Measurements from ENCODE around the gene MAGI1.

MAGI1 gene

GRCh38 chr3:66037986-66038369 is 740 bp downstream of the MAGI1 start:
- no peaks in the 10 kb centered on the region for H4K20me1 ChIP-seq (ENCODE audit: insufficient read depth, low read length, poor library complexity, severe bottlenecking)
- H3K4me3 ChIP-seq (ENCODE audit: low read length, poor library complexity, severe bottlenecking) = peak overlapping the region; percentile 82
- H3K9ac ChIP-seq (ENCODE audit: low read depth, low read length, poor library complexity, severe bottlenecking) = peak overlapping the region; percentile 74
- no peaks in the 10 kb centered on the region for H3K36me3 ChIP-seq (ENCODE audit: insufficient read depth, low read length)
- TF ChIP-seq CTCF (conservative IDR thresholded peaks at IDR 0.05; ENCODE audit: low read length) (no peak), EZH2phosphoT487 (IDR thresholded peaks at IDR 0.05; ENCODE audit: borderline replicate concordance) (no peak)
- peak overlapping the region; percentile 62 for H3K4me2 ChIP-seq (ENCODE audit: low read depth, low read length, poor library complexity, severe bottlenecking)
- no peaks in the 10 kb centered on the region for H3K9me3 ChIP-seq (ENCODE audit: insufficient read depth, low read depth, low read length)
- peaks cover 11% of the 10 kb centered on the region; the same call in 1 of the 2 replicates for H3K79me2 ChIP-seq (ENCODE audit: insufficient read depth, low read length)
- peak overlapping the region; percentile 94 for H2AFZ ChIP-seq (ENCODE audit: low read length)
- no peaks in the 10 kb centered on the region for H3K27me3 ChIP-seq (ENCODE audit: insufficient read depth, low read length, poor library complexity, severe bottlenecking)
- H3F3A ChIP-seq (ENCODE audit: low read depth) = no peaks in the 10 kb centered on the region
- H3K4me1 ChIP-seq (ENCODE audit: insufficient read depth, low read length, poor library complexity, severe bottlenecking) = peaks cover 20% of the 10 kb centered on the region
- H3K9me2 ChIP-seq (replicated peaks; ENCODE audit: low read depth, low read length) = no peaks in the 10 kb centered on the region

- Histone ChIP-seq H3K4me1 (ENCODE audit: insufficient read depth, low read length, poor library complexity, severe bottlenecking) (peaks cover 20% of the 10 kb centered on the region), H4K20me1 (ENCODE audit: insufficient read depth, low read length, poor library complexity, severe bottlenecking) (no peaks in the 10 kb centered on the region), H3F3A (ENCODE audit: low read depth) (no peaks in the 10 kb centered on the region), H3K27me3 (ENCODE audit: insufficient read depth, low read length, poor library complexity, severe bottlenecking) (no peaks in the 10 kb centered on the region), H3K9ac (ENCODE audit: low read depth, low read length, poor library complexity, severe bottlenecking) (peak overlapping the region; percentile 74), H3K36me3 (ENCODE audit: insufficient read depth, low read length) (no peaks in the 10 kb centered on the region), H3K9me2 (replicated peaks; ENCODE audit: low read depth, low read length) (no peaks in the 10 kb centered on the region), H3K4me2 (ENCODE audit: low read depth, low read length, poor library complexity, severe bottlenecking) (peak overlapping the region; percentile 62), H3K4me3 (ENCODE audit: low read length, poor library complexity, severe bottlenecking) (peak overlapping the region; percentile 82), H3K79me2 (ENCODE audit: insufficient read depth, low read length) (peaks cover 11% of the 10 kb centered on the region; the same call in 1 of the 2 replicates), H2AFZ (ENCODE audit: low read length) (no peak overlapping the region; the same call in 1 of the 2 replicates), H3K9me3 (ENCODE audit: insufficient read depth, low read depth, low read length) (no peaks in the 10 kb centered on the region)
- TF ChIP-seq CTCF (conservative IDR thresholded peaks at IDR 0.05; ENCODE audit: low read length) (no peak), EZH2phosphoT487 (IDR thresholded peaks at IDR 0.05; ENCODE audit: borderline replicate concordance) (no peak)
Observed at GRCh38 chr3:66037330-66037985, 1.3 kb downstream of the MAGI1 start.

GRCh38 chr3:66036586-66037148 is 2.1 kb downstream of the MAGI1 start:
- H4K20me1 ChIP-seq (ENCODE audit: insufficient read depth, low read length, poor library complexity, severe bottlenecking) = no peaks in the 10 kb centered on the region
- H3K9me2 ChIP-seq (replicated peaks; ENCODE audit: low read depth, low read length) = no peaks in the 10 kb centered on the region
- peaks cover 11% of the 10 kb centered on the region; the same call in 1 of the 2 replicates for H3K79me2 ChIP-seq (ENCODE audit: insufficient read depth, low read length)
- H3K27me3 ChIP-seq (ENCODE audit: insufficient read depth, low read length, poor library complexity, severe bottlenecking) = no peaks in the 10 kb centered on the region
- no peaks in the 10 kb centered on the region for H3F3A ChIP-seq (ENCODE audit: low read depth)
- H2AFZ ChIP-seq (ENCODE audit: low read length) = no peak overlapping the region
- H3K36me3 ChIP-seq (ENCODE audit: insufficient read depth, low read length) = no peaks in the 10 kb centered on the region
- H3K4me2 ChIP-seq (ENCODE audit: low read depth, low read length, poor library complexity, severe bottlenecking) = peak overlapping the region; percentile 62
- peak overlapping the region; percentile 82 for H3K4me3 ChIP-seq (ENCODE audit: low read length, poor library complexity, severe bottlenecking)
- peak overlapping the region; percentile 74 for H3K9ac ChIP-seq (ENCODE audit: low read depth, low read length, poor library complexity, severe bottlenecking)
- H3K4me1 ChIP-seq (ENCODE audit: insufficient read depth, low read length, poor library complexity, severe bottlenecking) = peaks cover 20% of the 10 kb centered on the region
- H3K9me3 ChIP-seq (ENCODE audit: insufficient read depth, low read depth, low read length) = no peaks in the 10 kb centered on the region
- no peak for TF ChIP-seq CTCF (conservative IDR thresholded peaks at IDR 0.05; ENCODE audit: low read length)
- TF ChIP-seq EZH2phosphoT487 (IDR thresholded peaks at IDR 0.05; ENCODE audit: borderline replicate concordance) = no peak

Measured in Loucy (cell line).